Measurements from ENCODE around the gene CACNB4. TPM values are rescaled to one million over a fixed set of nuclear protein-coding genes. Genes with fewer than 3 reads are reported as not detected.

Gene CACNB4
- total and polyA plus RNA-seq, 9 of the 15 experiments (the other 6 are each of a cell fraction or from before 2014, with no cell fraction given): 0.01 to 0.20 (median 0.04) TPM; not detected in 1

DNA sequence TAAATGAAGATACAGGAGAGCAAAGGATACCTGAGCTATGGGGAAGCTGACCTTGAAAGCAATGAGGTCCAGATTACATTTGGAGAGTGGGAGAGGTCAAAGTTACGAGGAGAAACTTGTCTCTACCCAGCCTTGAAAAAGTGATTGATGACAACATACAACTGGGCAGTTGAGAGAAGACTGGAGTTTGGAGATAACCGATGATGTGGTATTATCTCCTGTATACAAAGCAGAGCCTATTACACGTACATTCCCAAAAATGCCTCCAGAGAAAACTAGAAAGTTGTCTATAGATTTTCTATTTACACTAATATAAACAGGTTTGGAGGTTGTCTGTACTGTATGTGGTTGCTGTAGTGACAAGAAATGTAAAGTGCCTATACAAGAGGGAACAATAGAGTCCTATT, 299.0 kb downstream of the CACNB4 start (continued):
- TF ChIP-seq ESRRB (CRISPR knock-in tag; IDR thresholded peaks at IDR 0.05; ENCODE audit: borderline replicate concordance) (no peak), PHF21A (IDR thresholded peaks at IDR 0.05; ENCODE audit: borderline replicate concordance, low read depth) (no peak), KLF1 (tag; IDR thresholded peaks at IDR 0.05) (no peak), KAT7 (CRISPR knock-in tag; IDR thresholded peaks at IDR 0.05; ENCODE audit: borderline replicate concordance) (no peak), MAFG (tag; conservative IDR thresholded peaks at IDR 0.05) (peak; percentile 9; the same call in 1 of the 2 replicates), ZNF174 (CRISPR knock-in tag; IDR thresholded peaks at IDR 0.05) (no peak), SP2 (IDR thresholded peaks at IDR 0.05; ENCODE audit: extremely low read depth, low read depth, low read length, poor library complexity, severe bottlenecking) (no peak), CEBPG (CRISPR knock-in tag; IDR thresholded peaks at IDR 0.05) (no peak), CEBPG (tag; conservative IDR thresholded peaks at IDR 0.05 in 1 of 2, IDR thresholded peaks at IDR 0.05 in 1 of 2) (no peak), ZNF408 (CRISPR knock-in tag; IDR thresholded peaks at IDR 0.05; ENCODE audit: low read depth) (no peak), DPF2 (IDR thresholded peaks at IDR 0.05) (peak; percentile 97), ZNF584 (CRISPR knock-in tag; IDR thresholded peaks at IDR 0.05; ENCODE audit: low read depth) (no peak), ZNF586 (CRISPR knock-in tag; conservative IDR thresholded peaks at IDR 0.05) (no peak), SRSF3 (IDR thresholded peaks at IDR 0.05; ENCODE audit: insufficient read depth, low read length) (no peak), BRD4 (IDR thresholded peaks at IDR 0.05) (no peak), ZNF445 (CRISPR knock-in tag; IDR thresholded peaks at IDR 0.05; ENCODE audit: low read depth) (no peak), POU5F1 (IDR thresholded peaks at IDR 0.05; ENCODE audit: borderline replicate concordance, low read depth, low read length, partially characterized antibody) (no peak), SRSF1 (IDR thresholded peaks at IDR 0.05; ENCODE audit: low read depth, low read length) (no peak), ZC3H4 (CRISPR knock-in tag; IDR thresholded peaks at IDR 0.05; ENCODE audit: borderline replicate concordance) (no peak), ZBED1 (IDR thresholded peaks at IDR 0.05) (no peak), NFIX (CRISPR knock-in tag; IDR thresholded peaks at IDR 0.05; ENCODE audit: low read depth) (no peak), SOX6 (IDR thresholded peaks at IDR 0.05) (peak; percentile 91)
- TF ChIP-seq, protein P1, sequence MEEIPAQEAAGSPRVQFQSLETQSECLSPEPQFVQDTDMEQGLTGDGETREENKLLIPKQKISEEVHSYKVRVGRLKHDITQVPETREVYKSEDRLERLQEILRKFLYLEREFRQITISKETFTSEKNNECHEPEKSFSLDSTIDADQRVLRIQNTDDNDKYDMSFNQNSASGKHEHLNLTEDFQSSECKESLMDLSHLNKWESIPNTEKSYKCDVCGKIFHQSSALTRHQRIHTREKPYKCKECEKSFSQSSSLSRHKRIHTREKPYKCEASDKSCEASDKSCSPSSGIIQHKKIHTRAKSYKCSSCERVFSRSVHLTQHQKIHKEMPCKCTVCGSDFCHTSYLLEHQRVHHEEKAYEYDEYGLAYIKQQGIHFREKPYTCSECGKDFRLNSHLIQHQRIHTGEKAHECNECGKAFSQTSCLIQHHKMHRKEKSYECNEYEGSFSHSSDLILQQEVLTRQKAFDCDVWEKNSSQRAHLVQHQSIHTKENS (CRISPR knock-in tag; IDR thresholded peaks at IDR 0.05): no peak
- TF ChIP-seq, protein P2, sequence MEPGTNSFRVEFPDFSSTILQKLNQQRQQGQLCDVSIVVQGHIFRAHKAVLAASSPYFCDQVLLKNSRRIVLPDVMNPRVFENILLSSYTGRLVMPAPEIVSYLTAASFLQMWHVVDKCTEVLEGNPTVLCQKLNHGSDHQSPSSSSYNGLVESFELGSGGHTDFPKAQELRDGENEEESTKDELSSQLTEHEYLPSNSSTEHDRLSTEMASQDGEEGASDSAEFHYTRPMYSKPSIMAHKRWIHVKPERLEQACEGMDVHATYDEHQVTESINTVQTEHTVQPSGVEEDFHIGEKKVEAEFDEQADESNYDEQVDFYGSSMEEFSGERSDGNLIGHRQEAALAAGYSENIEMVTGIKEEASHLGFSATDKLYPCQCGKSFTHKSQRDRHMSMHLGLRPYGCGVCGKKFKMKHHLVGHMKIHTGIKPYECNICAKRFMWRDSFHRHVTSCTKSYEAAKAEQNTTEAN (CRISPR knock-in tag; IDR thresholded peaks at IDR 0.05): no peak
- TF ChIP-seq, protein P3, sequence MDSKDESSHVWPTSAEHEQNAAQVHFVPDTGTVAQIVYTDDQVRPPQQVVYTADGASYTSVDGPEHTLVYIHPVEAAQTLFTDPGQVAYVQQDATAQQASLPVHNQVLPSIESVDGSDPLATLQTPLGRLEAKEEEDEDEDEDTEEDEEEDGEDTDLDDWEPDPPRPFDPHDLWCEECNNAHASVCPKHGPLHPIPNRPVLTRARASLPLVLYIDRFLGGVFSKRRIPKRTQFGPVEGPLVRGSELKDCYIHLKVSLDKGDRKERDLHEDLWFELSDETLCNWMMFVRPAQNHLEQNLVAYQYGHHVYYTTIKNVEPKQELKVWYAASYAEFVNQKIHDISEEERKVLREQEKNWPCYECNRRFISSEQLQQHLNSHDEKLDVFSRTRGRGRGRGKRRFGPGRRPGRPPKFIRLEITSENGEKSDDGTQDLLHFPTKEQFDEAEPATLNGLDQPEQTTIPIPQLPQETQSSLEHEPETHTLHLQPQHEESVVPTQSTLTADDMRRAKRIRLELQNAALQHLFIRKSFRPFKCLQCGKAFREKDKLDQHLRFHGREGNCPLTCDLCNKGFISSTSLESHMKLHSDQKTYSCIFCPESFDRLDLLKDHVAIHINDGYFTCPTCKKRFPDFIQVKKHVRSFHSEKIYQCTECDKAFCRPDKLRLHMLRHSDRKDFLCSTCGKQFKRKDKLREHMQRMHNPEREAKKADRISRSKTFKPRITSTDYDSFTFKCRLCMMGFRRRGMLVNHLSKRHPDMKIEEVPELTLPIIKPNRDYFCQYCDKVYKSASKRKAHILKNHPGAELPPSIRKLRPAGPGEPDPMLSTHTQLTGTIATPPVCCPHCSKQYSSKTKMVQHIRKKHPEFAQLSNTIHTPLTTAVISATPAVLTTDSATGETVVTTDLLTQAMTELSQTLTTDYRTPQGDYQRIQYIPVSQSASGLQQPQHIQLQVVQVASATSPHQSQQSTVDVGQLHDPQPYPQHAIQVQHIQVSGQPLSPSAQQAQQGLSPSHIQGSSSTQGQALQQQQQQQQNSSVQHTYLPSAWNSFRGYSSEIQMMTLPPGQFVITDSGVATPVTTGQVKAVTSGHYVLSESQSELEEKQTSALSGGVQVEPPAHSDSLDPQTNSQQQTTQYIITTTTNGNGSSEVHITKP (IDR thresholded peaks at IDR 0.05; ENCODE audit: partially characterized antibody): no peak

All from K562 (cell line).